ENCODE measurements around the gene PEAK3. TPM values are rescaled to one million over a fixed set of nuclear protein-coding genes. Genes with fewer than 3 reads are reported as not detected.

Gene PEAK3
- total RNA-seq, 2 experiments from 2014 or later = 0.16 to 0.34 TPM

DNA sequence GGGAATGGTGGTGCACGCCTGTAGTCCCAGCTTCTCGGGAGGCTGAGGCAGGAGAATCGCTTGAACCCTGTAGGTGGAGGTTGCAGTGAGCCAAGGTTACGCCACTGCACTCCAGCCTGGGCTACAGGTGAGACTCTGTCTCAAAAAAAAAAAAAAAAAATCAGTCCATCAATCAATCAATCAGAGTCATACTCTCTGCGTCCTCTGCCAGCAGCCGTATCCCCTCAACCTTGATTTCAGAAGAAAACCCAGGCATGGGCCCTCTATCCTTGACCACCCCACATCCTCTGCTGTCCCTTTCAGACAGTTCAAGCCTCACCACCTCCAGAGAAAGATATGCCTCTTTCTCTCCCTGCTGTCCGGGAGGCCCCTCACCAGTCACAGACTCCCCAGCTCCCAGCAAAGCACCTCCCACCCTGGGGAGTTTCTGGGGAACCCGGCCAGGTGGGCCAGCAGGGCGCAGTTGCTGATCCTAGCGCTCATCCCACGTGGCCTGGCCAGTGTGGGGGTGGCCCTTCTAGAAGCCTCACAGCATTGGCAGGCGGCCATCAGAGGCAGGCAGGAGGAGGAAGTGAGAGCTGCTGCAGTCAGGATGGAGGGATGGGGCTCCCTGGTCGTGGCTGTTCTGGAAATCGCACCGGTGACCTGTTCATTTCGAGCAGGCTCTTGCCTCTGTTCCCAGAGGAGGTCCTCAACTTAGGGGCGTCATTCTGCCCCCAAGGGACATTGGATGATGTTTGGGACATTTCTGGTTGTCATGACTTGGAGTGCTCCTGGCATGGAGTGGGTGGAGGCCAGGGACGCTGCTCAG, 15.6 kb downstream of the PEAK3 start:
- H3K27me3 Mint-ChIP-seq (ENCODE audit: low read depth) = no peaks in the 10 kb centered on the region
- H3K36me3 Mint-ChIP-seq (ENCODE audit: low read depth) = peaks cover 11% of the 10 kb centered on the region
- peak overlapping the region; percentile 58 for H3K27ac Mint-ChIP-seq
- H3K9me3 Mint-ChIP-seq (ENCODE audit: insufficient read depth) = no peaks in the 10 kb centered on the region
- no peak overlapping the region for H3K4me3 Mint-ChIP-seq
- POLR2A ChIA-PET = no interaction called here
- peaks cover 21% of the 10 kb centered on the region for H3K4me1 Mint-ChIP-seq (ENCODE audit: low read depth)
- CTCF ChIA-PET = interaction anchor here (0.6 to 2.0 kb wide), 3 partner anchors 8 to 28 kb away, joined by 3 to 5 read pairs (median 4); no protein-coding TSS in a partner anchor
- ATAC-seq = no peak
- peak; percentile 46 for DNase-seq

DNA sequence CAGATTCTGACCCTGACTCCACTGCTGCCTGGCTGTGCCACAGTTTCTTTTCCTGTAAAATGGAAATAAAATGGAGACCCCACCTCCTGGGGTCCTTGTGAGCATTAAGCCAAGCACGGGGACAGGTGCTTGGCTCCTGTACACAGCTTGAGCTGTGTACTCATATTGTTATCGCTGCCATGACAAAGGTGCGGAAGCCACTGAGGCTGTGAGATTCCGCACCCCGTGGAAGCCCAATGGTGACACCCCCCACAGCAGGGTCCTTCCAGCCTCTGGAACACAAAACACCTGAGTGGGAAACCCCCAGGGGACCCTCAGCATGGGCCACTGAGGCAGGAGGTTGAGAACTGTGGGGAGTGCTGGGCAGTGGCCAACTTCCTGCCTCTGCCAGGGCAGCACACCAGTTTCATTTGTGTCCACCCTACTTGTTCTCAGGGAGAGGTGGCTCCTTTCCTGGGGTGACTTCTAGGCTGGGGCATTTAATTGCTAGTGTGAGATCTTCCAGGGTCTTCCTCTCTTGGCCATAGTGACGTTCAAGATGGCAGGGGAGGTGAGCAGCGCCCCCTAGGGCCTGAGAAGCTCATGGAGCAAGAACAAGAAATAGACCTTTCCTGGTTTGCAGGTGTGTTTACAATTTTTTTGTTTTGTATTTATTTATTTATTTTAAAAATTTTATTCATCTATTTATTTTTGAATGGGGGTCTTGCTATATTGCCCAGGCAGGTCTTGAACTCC, 20.4 kb downstream of the PEAK3 start:
- DNase-seq = peak; percentile 74
- peaks cover 34% of the 10 kb centered on the region for H3K4me1 Mint-ChIP-seq (ENCODE audit: low read depth)
- ChIA-PET POLR2A (interaction anchor here (1.0 to 1.8 kb wide), 3 partner anchors 9 to 359 kb away, joined by 3 to 4 read pairs (median 4); partner anchors contain the start of gene GADD45B), CTCF (interaction anchor here (0.6 to 2.0 kb wide), 10 partner anchors 9 to 591 kb away, joined by 3 to 32 read pairs (median 3); no protein-coding TSS in a partner anchor)
- no peaks in the 10 kb centered on the region for H3K9me3 Mint-ChIP-seq (ENCODE audit: insufficient read depth)
- H3K27me3 Mint-ChIP-seq (ENCODE audit: low read depth) = no peaks in the 10 kb centered on the region
- peak; percentile 48 for ATAC-seq
- no peaks in the 10 kb centered on the region for H3K36me3 Mint-ChIP-seq (ENCODE audit: low read depth)
- H3K4me3 Mint-ChIP-seq = no peak overlapping the region
- H3K27ac Mint-ChIP-seq = no peak overlapping the region

DNA sequence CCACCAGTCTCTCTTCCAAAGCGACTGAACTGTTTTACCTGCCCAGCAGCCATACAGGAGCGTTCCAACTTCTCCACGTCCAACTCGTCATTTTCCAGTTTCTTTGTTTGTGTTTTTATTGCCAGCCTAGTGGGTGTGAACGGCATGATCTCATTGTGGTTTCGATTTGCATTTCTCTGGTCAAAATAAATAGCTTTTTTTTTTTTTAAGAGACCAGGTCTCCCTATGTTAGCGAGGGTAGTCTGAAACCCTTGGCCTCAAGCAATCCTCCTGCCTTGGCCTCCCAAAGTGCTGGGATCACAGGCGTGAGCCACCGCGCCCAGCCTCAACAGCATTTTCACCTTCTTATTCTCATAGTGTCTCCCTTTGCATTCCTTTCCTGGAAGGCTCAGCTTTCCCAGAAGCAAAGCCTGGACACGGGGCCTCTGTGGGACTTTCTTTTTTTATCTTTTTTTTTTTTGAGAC, 21.6 kb downstream of the PEAK3 start:
- POLR2A ChIA-PET = interaction anchor here (1.3 to 1.4 kb wide), 2 partner anchors 8 to 10 kb away, joined by 6 to 10 read pairs; no protein-coding TSS in a partner anchor
- H3K4me3 Mint-ChIP-seq = no peak overlapping the region
- no peak for DNase-seq

DNA sequence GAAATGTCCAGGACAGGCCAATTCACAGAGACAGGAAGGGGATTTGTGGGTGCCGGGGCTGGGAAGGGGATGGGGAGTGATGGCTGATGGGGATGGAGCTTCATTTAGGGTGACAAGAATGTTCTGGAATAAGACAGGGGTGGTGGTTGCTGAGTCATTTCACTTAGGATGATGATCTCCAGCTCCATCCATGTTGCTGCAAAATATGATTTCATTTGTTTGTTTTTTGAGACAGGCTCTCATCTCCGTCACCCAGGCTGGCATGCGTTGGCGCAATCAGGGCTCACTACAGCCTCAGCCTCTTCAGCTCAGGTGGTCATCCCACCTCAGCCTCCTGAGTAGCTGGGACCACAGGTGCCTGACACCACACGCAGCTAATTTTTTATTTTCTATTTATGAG, 22.6 kb downstream of the PEAK3 start:
- ATAC-seq (no peak), DNase-seq (no peak)
- Mint-ChIP-seq H3K9me3 (ENCODE audit: insufficient read depth) (no peaks in the 10 kb centered on the region), H3K4me3 (no peak overlapping the region), H3K27me3 (ENCODE audit: low read depth) (no peaks in the 10 kb centered on the region), H3K4me1 (ENCODE audit: low read depth) (peaks cover 31% of the 10 kb centered on the region), H3K36me3 (ENCODE audit: low read depth) (no peaks in the 10 kb centered on the region), H3K27ac (peak overlapping the region; percentile 85)
- ChIA-PET CTCF (interaction anchor here (0.6 to 1.1 kb wide), 4 partner anchors 21 to 691 kb away, joined by 3 to 5 read pairs (median 4); no protein-coding TSS in a partner anchor), POLR2A (interaction anchor here (1.3 to 1.4 kb wide), 3 partner anchors 9 to 68 kb away, joined by 5 to 10 read pairs (median 6); no protein-coding TSS in a partner anchor)

More for the DNA sequence above, 21.6 kb downstream of the PEAK3 start:
- Mint-ChIP-seq H3K27ac (peak overlapping the region; percentile 4), H3K36me3 (ENCODE audit: low read depth) (no peaks in the 10 kb centered on the region), H3K27me3 (ENCODE audit: low read depth) (no peaks in the 10 kb centered on the region), H3K9me3 (ENCODE audit: insufficient read depth) (no peaks in the 10 kb centered on the region), H3K4me1 (ENCODE audit: low read depth) (peaks cover 31% of the 10 kb centered on the region)
- CTCF ChIA-PET = interaction anchor here (1.0 to 2.0 kb wide), 3 partner anchors 22 to 72 kb away, joined by 3 to 32 read pairs (median 5); no protein-coding TSS in a partner anchor
- ATAC-seq = no peak

DNA sequence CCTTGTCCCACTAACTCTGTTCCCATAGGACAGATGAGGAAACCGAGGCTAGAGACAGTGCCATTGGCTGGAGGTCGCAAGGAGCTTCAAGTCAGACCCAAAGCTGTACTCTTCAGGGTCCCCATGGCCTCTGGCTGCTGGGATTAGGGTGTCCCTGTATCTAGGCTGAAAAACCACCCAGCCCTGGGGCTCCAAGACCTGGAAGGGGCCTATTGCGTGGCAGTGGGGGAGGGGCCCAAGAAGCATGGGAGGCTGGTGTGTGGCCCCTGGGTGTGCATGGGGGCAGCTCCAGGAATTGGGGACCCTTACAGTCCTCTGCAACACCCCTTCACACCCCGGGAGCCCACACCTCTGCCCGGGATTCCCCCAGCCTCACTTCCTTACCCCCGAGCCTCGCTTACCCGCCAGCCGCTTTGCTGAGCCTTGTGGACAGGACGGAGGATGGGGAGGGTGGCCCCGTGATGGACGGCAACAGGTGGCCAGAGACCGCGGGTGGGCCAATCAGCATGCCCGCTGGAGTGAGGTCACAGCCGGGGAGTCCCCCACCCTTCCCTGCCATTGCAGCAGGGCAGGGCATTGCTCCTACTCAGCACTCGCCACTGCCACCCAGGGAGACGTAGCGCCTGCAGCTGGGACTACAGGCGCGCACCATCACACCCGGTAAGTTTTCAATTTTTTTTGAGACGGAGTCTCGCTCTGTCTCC, 25.8 kb downstream of the PEAK3 start, which contains the start of gene JSRP1:
TSS of gene JSRP1 (minus strand) at position 436 of the 704 bp plus-strand sequence. CDS start 1,103 bp downstream, outside the sequence.
- Mint-ChIP-seq H3K9me3 (ENCODE audit: insufficient read depth) (no peaks in the 10 kb centered on the region), H3K36me3 (ENCODE audit: low read depth) (no peaks in the 10 kb centered on the region), H3K27ac (peak within 1 kb of the TSS; percentile 70), H3K4me3 (no peak within 1 kb of the TSS), H3K4me1 (ENCODE audit: low read depth) (peaks cover 41% of the 10 kb centered on the region), H3K27me3 (ENCODE audit: low read depth) (peaks cover 13% of the 10 kb centered on the region)
- CTCF ChIA-PET = no interaction called here
- POLR2A ChIA-PET = interaction anchor here (0.7 to 1.9 kb wide), 3 partner anchors 14 to 32 kb away, joined by 3 to 7 read pairs (median 4); no protein-coding TSS in a partner anchor
- no peak for ATAC-seq
- DNase-seq = no peak

DNA sequence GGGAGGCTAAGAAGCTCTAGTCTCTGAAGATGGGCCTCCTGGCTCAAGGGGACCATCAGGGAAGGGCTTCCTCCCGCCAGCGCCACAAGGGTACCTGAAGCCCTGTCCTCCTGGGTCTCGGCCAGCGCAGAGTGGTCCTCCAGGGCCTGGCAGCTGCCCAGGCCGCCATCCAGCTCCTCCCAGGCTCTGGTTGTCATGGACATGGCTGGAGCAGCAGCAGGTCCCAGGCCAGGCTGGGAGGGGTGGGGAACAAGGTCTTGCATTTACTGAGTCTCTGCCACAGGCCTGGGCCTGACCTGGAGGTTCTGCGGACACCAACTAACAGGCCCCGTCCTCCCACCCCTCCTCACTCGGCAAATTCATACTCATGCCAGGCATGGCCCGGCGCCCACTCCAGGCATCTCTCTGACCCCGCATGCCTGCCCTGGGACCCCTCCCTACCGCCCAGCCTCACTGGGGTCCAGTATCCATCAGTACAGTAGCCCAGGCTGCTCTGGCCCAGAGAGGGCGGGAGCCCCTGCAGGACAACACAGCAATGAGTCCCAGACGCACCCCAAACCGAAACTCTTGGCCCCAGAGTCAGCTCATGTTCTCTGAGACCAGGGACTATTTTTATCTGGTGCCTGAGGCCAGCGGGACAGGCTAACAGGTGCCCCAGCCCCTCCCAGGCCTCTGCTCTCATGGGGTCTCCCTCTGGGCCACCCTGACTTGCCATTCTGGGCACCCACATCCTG, 26.7 kb downstream of the PEAK3 start:
- Mint-ChIP-seq H3K36me3 (ENCODE audit: low read depth) (no peaks in the 10 kb centered on the region), H3K27me3 (ENCODE audit: low read depth) (peaks cover 13% of the 10 kb centered on the region), H3K9me3 (ENCODE audit: insufficient read depth) (no peaks in the 10 kb centered on the region), H3K27ac (no peak overlapping the region), H3K4me1 (ENCODE audit: low read depth) (peaks cover 38% of the 10 kb centered on the region), H3K4me3 (no peak overlapping the region)
- CTCF ChIA-PET = interaction anchor here (4.3 kb wide), 1 partner anchor 16 kb away, joined by 22 read pairs; no protein-coding TSS in a partner anchor
- DNase-seq (no peak), ATAC-seq (no peak)
- POLR2A ChIA-PET = interaction anchor here (1.9 kb wide), 2 partner anchors 15 to 16 kb away, joined by 4 to 7 read pairs; no protein-coding TSS in a partner anchor

DNA sequence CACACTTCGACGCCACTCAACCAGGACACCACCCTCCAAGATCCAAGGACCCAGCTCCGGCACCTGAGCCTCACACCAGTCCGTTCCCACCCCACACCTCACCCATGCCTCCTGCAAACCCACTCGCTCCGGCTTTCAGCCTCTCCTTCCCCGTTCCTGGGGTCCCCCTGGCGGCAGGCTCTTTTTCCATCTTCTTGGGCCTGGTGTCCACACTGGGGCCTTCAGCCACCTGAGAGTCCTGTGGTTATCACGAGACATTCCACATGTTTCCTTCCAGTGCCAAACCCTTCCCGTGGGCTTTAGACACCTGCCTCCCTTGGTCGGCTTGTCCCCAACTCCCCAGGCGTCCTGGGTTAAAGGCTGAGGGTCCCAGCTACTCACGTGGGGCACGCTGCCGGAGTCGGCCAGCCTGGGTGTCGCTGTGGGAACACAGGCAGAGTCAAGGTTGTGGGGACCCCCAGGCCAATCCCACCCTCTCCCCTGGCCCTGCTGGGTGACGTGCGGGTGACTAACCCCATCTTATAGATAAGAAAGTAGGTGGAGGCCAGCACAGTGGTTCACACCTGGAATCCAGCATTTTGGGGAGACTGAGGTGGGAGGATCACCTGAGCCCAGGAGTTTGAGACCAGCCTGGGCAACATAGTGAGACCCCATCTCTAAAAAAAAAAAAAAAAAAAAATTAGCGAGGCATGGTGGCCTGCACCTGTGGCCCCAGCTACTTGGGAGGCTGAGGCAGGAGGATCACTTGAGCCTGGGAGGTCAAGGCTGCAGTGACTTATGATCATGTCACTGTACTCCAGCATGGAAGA, 27.7 kb downstream of the PEAK3 start:
- H3K9me3 Mint-ChIP-seq (ENCODE audit: insufficient read depth) = no peaks in the 10 kb centered on the region
- no peaks in the 10 kb centered on the region for H3K36me3 Mint-ChIP-seq (ENCODE audit: low read depth)
- no peak overlapping the region for H3K4me3 Mint-ChIP-seq
- no peak for DNase-seq
- peaks cover 13% of the 10 kb centered on the region for H3K27me3 Mint-ChIP-seq (ENCODE audit: low read depth)
- ChIA-PET POLR2A (interaction anchor here (1.2 to 3.9 kb wide), 3 partner anchors 15 to 170 kb away, joined by 3 to 19 read pairs (median 7); no protein-coding TSS in a partner anchor), CTCF (interaction anchor here (2.7 to 4.3 kb wide), 2 partner anchors 8 to 15 kb away, joined by 11 to 22 read pairs; no protein-coding TSS in a partner anchor)
- no peak overlapping the region for H3K27ac Mint-ChIP-seq
- H3K4me1 Mint-ChIP-seq (ENCODE audit: low read depth) = peaks cover 32% of the 10 kb centered on the region
- ATAC-seq = no peak

DNA sequence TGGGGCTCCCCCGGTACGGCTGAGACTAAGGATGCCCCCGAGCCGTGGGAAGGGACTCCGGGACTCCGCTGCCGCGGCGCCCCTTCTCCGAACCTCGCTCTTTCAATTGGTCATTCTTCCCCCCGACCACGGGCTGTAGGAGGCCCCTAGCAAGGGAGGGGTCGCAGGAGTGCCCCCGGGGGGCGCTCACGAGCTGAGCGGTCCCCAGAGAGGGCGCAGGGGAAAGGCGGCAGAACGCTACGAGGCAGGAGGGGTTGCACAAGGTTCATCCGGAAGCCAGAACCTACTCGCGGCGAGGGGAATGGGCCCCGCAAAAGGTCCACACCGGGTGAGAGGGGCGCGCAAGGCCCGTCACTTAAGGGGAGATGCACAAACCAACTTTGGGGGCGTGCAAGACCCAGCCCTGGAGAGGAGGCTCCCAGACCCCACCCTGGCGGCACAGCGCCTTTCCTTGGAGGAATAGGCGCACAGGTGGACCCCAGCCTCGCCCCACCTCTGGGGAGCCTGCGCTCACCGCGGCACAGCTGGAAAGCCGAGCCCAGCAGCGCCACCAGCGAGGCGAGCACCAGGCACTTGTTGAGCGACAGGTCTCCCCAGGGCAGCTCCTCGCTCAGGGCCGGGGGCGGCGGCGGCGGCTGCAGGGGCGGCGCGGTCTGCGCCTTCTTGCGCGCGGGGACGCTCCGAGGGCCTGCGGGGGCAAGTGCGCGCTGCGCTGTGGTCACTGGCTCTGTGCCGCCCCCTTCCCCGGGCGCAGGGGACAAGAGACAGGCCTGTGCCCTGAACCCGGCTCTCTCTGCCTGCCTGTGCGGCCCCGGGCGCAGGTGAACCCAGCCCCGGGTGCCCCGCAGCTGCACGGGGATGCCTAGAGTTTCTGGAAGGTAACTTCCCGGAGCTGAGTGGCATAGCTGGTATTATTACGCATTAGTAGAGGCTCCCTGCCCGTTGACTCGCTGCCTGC, 28.6 kb downstream of the PEAK3 start:
- peaks cover 4% of the 10 kb centered on the region for H3K36me3 Mint-ChIP-seq (ENCODE audit: low read depth)
- peak; percentile 47 for DNase-seq
- no peak for ATAC-seq
- H3K4me3 Mint-ChIP-seq = peak overlapping the region; percentile 28
- ChIA-PET CTCF (interaction anchor here (1.0 to 4.3 kb wide), 3 partner anchors 8 to 21 kb away, joined by 4 to 22 read pairs (median 11); no protein-coding TSS in a partner anchor), POLR2A (interaction anchor here (1.2 to 3.9 kb wide), 3 partner anchors 14 to 170 kb away, joined by 3 to 19 read pairs (median 6); no protein-coding TSS in a partner anchor)
- H3K27ac Mint-ChIP-seq = no peak overlapping the region
- H3K9me3 Mint-ChIP-seq (ENCODE audit: insufficient read depth) = no peaks in the 10 kb centered on the region
- H3K4me1 Mint-ChIP-seq (ENCODE audit: low read depth) = peaks cover 28% of the 10 kb centered on the region
- peaks cover 13% of the 10 kb centered on the region for H3K27me3 Mint-ChIP-seq (ENCODE audit: low read depth)

DNA sequence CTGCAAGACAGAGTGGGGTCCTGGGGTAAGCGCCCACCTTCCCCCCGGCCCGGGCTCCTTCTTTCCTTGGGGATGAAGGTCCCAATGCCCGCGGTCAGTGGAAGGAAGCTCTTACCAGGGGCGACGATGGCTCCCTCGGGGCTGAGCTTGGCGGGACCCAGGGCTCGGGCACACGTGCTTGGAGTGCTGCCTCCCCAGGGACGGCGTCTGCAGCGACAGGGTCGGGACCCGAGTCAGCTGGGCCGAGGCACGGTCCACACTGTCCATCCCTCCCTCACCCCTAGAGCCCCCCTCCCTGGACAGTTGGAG, 29.2 kb downstream of the PEAK3 start:
- peaks cover 13% of the 10 kb centered on the region for H3K27me3 Mint-ChIP-seq (ENCODE audit: low read depth)

More for the DNA sequence above, 29.2 kb downstream of the PEAK3 start:
- ATAC-seq (no peak), DNase-seq (no peak)
- Mint-ChIP-seq H3K4me1 (ENCODE audit: low read depth) (peaks cover 22% of the 10 kb centered on the region), H3K9me3 (ENCODE audit: insufficient read depth) (no peaks in the 10 kb centered on the region), H3K27ac (no peak overlapping the region), H3K4me3 (no peak overlapping the region), H3K36me3 (ENCODE audit: low read depth) (peaks cover 4% of the 10 kb centered on the region)
- CTCF ChIA-PET = interaction anchor here (1.0 to 4.3 kb wide), 3 partner anchors 9 to 21 kb away, joined by 4 to 22 read pairs (median 11); no protein-coding TSS in a partner anchor
- POLR2A ChIA-PET = interaction anchor here (1.2 to 3.9 kb wide), 3 partner anchors 14 to 169 kb away, joined by 3 to 19 read pairs (median 6); no protein-coding TSS in a partner anchor

All from activated CD8-positive, alpha-beta T cell treated with anti-CD3 and anti-CD28 coated beads, Interleukin-2, amount 10 ng/mL, durations not matched to agents 7 days and 5 days (primary cell).